Dermis blood vessel endothelial cell (primary cell): ENCODE data around the gene ABHD5. TPM values are rescaled to one million over a fixed set of nuclear protein-coding genes. Genes with fewer than 3 reads are reported as not detected.

ENCODE experiments used
- DNase-seq: peaks from one replicate; pipeline ENCODE4 v3.0.0; 2010
- total RNA-seq: library from RNA; depleted of rRNA; stranded (reverse); fragments of >200 nt; gene quantifications from 2 replicates; pipeline ENCODE4 v1.2.3, GENCODE V29; 2014

ABHD5 gene
- total RNA-seq, 1 donor from 2014 or later = 28.9 TPM

DNA sequence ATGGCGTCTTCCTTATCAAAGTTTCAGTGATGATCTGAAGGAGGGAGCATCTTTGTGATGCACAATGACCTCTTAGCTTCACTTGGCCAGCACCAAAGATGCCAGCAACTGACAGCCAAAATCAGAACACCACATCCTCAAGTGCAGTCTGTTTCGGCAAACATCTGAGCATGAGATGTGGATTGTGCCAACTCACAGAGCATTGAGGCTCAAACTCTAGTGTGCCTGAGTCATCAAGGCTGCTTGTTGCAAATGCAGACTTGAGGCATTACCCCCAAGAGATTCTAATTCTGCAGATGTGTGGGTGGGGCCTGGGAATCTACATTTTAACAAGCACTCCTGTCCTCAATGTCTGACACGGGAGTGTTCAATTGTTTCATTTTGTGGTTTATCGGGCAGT lies 35.8 kb downstream of the ABHD5 start:
- DNase-seq = no peak

- no peak for DNase-seq
Observed at GRCh38 chr3:43727930-43728329, 37.2 kb downstream of the ABHD5 start.

GRCh38 chr3:43728476-43728875 lies 37.7 kb downstream of the ABHD5 start:
- DNase-seq = no peak

DNA sequence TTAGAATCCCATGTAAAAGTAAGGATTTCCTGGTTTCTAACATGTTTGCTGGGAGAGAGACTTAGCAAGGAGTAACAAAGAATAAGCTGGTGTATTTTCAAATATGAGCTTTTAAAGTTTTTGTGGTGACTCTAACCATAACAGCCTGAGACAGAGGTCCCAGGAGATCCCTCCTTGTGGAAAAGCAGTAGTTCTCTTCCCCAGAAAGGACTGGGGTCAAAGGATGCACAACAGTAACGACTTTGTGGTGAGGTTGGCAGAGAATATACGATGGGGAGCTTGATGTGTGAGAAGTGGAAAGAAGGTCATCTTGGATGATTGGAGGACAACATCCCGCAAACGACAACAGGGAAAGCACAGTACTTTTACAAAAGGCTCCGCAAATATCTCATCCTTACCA lies 38.2 kb downstream of the ABHD5 start:
- no peak for DNase-seq

- no peak for DNase-seq
Observed at GRCh38 chr3:43729707-43730414, 39.1 kb downstream of the ABHD5 start.

GRCh38 chr3:43732747-43733425 lies 42.1 kb downstream of the ABHD5 start:
- no peak for DNase-seq

GRCh38 chr3:43733459-43734384 lies 43.0 kb downstream of the ABHD5 start:
- DNase-seq = peak; percentile 17

DNA sequence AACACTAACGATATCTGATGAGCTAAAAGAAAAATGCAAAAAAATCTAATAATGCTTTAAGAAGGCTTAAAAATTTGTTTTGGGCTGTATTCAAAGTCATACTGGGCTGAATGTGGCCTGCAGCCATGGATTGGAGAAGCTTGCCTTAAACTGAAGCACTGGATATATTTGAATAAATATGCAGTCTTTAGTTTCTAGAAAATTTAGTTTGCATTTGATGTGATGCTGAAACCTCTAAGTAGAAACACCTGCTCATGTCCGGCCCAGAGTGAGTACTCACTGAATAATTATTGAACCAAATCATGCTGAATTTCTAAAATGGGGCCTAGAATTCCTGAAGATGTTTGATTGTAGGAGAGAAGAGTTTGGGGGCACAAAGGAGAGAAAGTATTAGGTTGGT lies 43.9 kb downstream of the ABHD5 start:
- no peak for DNase-seq

GRCh38 chr3:43735618-43736017 lies 44.9 kb downstream of the ABHD5 start:
- DNase-seq = no peak

DNA sequence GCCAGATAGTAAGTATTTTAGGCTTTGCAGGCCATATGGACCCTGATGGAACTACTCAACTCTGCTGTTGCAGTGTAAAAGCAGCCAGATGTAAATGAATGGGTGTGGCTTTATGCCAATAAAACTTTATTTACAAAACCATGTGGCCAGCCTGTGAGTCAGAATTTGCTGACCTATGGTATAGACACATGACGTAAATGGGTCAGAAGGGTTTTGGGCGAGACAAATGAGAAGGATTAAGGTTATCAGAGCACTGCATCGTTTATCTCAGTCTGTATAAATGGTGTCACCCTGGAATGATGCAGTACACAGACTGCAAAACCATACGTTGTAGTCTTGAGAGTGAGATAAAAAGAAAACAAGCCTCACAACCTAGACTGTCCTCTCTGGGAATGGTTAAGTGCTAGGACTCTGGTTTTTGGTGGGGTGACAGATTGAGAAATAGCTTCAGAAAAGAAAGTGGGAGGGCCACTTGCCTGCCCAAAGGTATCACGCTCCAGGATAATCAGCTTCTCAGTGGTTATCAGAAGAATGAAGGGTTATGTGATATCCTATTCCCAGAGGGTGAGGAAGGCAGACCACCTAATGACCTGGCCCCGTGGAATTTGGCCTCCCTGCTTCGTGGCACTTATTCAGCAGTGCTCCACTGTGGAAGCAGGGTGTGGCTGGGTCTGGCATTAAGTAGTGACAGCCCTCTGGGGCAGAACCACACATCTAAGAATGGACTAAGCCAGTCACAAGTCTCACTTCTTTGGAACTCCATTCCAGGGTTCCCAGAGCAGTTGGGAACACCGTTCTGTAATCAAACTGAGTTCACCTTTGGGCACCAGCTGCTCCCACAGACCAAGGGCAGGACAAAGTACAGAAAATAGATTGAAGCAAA lies 46.1 kb downstream of the ABHD5 start:
- no peak for DNase-seq

- DNase-seq = no peak
Observed at GRCh38 chr3:43738305-43738704, 47.6 kb downstream of the ABHD5 start.

DNA sequence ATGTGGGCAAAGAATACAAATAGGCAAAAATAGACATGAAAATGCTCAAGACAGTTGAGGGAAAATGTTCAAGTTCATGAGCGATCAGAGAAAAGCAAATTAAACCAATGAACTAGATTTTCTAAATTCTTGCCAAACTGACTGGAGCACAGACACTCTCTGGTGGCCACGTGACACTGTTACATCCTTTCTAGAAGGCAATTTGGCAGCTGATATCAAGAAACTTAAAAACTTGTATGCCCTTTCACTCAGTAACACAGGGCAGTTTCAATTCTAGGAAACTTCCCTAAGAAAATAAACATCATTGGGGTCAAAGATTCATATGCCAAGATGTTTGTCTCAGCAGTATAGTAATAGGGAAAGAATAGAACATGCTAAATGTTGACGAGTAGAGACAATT lies 52.2 kb downstream of the ABHD5 start:
- DNase-seq = peak; percentile 86

DNA sequence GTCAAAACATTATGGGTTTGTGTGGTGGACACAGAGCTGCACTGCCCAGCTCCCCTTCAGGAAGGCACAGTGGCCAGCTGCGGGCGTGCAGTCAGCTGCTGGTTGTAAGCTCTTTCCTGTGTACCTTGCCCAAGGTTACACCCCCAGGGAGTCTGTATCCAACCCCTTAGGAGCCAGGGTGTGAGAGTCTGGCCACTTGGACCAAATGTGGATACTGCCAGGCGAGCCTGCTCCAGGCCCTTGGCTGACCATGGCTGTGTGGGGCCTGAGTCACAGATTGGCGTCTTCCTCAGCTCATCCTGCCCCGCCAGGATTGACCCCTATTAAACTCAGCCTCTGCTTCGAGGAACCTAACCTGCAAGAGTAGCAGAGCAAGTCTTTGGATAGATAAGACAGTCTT lies 56.9 kb downstream of the ABHD5 start:
- peak; percentile 62 for DNase-seq

DNA sequence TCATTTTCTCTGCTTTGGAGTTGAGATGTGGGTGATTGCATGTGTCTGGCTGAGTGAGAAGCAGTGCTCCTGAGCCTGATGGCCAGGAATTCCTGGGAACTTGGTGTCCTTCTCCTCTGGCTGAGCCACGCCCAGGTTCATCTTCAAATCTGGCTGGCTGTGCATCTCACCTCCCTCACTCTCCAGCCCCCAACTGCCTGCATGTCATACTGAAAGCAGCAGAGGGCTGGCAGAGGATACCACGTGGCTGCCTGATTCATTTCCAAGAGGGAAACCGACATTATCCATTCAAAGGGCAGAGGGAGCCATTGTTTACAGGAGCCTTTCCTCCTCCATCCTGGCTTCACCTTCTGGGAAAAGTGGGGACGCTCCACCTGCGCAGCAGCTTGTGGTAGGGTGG lies 57.4 kb downstream of the ABHD5 start:
- DNase-seq = peak; percentile 84

DNA sequence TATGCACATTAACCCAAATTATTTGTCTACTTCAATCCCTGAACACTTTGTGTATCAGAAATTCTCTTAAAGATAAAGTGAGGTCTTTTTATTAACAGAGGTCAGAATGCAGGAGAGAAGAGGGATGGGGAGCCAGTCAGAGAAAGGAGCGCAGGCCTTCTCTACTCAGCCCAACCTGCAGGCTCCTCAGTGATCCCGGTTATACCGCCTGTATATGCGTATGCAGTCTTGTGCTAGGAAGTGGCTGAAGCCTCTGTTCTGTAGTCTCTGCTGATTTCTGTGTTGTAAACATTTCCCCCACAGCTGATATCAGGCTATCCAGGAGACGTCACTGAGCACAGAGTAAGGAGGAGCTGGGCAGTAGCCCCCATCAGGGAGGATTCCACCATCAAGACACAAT lies 57.9 kb downstream of the ABHD5 start:
- no peak for DNase-seq

DNA sequence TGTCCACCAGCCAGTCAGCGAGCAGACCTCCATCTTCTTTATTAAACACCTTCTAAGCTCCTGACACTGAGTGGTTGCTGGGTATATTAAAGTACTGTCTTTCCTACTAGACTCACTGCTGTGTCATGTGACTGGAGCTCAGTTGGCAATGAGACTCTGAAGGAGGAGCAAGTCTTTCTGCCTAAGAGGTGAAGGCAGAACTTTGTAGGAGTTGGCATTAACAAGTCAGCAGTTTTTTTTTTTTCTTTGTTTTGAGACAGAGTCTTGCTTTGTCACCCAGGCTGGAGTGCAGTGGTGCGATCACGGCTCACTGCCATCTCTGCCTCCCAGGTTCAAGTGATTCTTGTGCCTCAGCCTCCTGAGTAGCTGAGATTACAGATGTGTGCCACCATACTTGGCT lies 62.2 kb downstream of the ABHD5 start:
- DNase-seq = no peak

GRCh38 chr3:43753741-43754715 lies 63.3 kb downstream of the ABHD5 start:
- peak; percentile 68 for DNase-seq

- DNase-seq = no peak
Observed at GRCh38 chr3:43755516-43756200, 64.9 kb downstream of the ABHD5 start.

DNA sequence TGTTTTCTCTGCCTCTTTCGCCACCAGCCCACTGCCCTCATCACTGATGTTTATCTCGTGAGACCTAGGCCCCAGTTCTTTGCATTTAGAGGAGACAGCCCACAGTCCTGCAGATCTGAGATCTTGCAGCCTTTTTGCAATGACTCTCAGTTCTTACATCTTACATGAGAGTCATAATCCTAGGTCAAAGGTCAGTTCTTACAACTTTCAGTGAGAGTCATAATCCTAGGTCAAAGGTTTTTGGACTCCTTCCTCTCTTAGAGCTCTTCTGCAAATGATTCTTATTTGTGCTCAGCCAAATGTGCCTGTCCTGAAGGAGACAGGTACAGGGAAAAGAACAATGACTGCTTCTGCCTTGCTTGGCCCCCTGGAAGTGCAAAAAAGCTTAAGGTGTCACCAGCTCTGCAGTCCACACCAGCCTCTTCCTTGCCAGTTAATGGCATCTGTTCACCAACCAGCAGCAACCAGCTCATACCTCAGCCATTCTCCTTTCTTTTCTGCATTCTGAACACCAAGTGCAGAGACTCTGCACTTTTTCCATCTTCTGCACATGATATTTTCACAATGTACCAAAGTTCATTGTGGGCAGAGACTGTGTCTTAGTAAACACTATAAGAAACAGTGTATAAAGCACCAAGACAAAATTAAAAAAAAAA lies 67.1 kb downstream of the ABHD5 start:
- DNase-seq = no peak
